ENCODE results near the gene ALG12.

ALG12 gene

GRCh38 chr22:49937758-49938564 is 19.7 kb upstream of the ALG12 start:
- TF ChIP-seq CTCF (IDR thresholded peaks at IDR 0.05; ENCODE audit: low read depth, low read length) (no peak), EZH2phosphoT487 (IDR thresholded peaks at IDR 0.05; ENCODE audit: low read depth) (no peak)
- Histone ChIP-seq H3K79me2 (ENCODE audit: low read length) (peaks cover 8% of the 10 kb centered on the region; the same call in 1 of the 2 replicates), H3K9ac (ENCODE audit: low read length) (no peak overlapping the region), H3K9me3 (ENCODE audit: insufficient read depth, low read length) (no peaks in the 10 kb centered on the region), H2AFZ (ENCODE audit: low read depth, low read length) (no peak overlapping the region), H3K27ac (ENCODE audit: low read length) (no peak overlapping the region), H4K20me1 (ENCODE audit: insufficient read depth, low read length) (no peaks in the 10 kb centered on the region), H3K4me3 (ENCODE audit: low read length) (no peak overlapping the region), H3K36me3 (replicated peaks; ENCODE audit: low read depth, low read length) (peaks cover 3% of the 10 kb centered on the region), H3K27me3 (ENCODE audit: low read depth, low read length) (0 out of 2 replicates have a peak, but pooled peaks cover 6% of the 10 kb centered on the region), H3K4me2 (ENCODE audit: low read length) (no peak overlapping the region), H3K4me1 (ENCODE audit: low read length) (peaks cover 31% of the 10 kb centered on the region)

- no peaks in the 10 kb centered on the region for H3K9me3 ChIP-seq (ENCODE audit: insufficient read depth, low read length)
- H3K79me2 ChIP-seq (ENCODE audit: low read length): peaks cover 8% of the 10 kb centered on the region; the same call in 1 of the 2 replicates
- peaks cover 33% of the 10 kb centered on the region for H3K4me1 ChIP-seq (ENCODE audit: low read length)
- H4K20me1 ChIP-seq (ENCODE audit: insufficient read depth, low read length): no peaks in the 10 kb centered on the region
- H3K27me3 ChIP-seq (ENCODE audit: low read depth, low read length): 0 out of 2 replicates have a peak, but pooled peaks cover 6% of the 10 kb centered on the region
- H3K27ac ChIP-seq (ENCODE audit: low read length): peak overlapping the region; percentile 74; the same call in 1 of the 2 replicates
- no peak overlapping the region for H2AFZ ChIP-seq (ENCODE audit: low read depth, low read length)
- no peak for TF ChIP-seq EZH2phosphoT487 (IDR thresholded peaks at IDR 0.05; ENCODE audit: low read depth)
- TF ChIP-seq CTCF (IDR thresholded peaks at IDR 0.05; ENCODE audit: low read depth, low read length): no peak
- H3K9ac ChIP-seq (ENCODE audit: low read length): peak overlapping the region; percentile 57
- H3K4me2 ChIP-seq (ENCODE audit: low read length): peak overlapping the region; percentile 68
- H3K36me3 ChIP-seq (replicated peaks; ENCODE audit: low read depth, low read length): peaks cover 3% of the 10 kb centered on the region
- peak overlapping the region; percentile 62 for H3K4me3 ChIP-seq (ENCODE audit: low read length)
These were observed 18.9 kb upstream of the ALG12 start for GRCh38 chr22:49936973-49937757.

- H3K4me3 ChIP-seq (ENCODE audit: low read length): peak overlapping the region; percentile 62
- peak overlapping the region; percentile 68 for H3K4me2 ChIP-seq (ENCODE audit: low read length)
- 0 out of 2 replicates have a peak, but pooled peaks cover 6% of the 10 kb centered on the region for H3K27me3 ChIP-seq (ENCODE audit: low read depth, low read length)
- peak overlapping the region; percentile 57 for H3K9ac ChIP-seq (ENCODE audit: low read length)
- H3K4me1 ChIP-seq (ENCODE audit: low read length): peaks cover 40% of the 10 kb centered on the region
- H4K20me1 ChIP-seq (ENCODE audit: insufficient read depth, low read length): no peaks in the 10 kb centered on the region
- H3K9me3 ChIP-seq (ENCODE audit: insufficient read depth, low read length): no peaks in the 10 kb centered on the region
- peaks cover 3% of the 10 kb centered on the region for H3K36me3 ChIP-seq (replicated peaks; ENCODE audit: low read depth, low read length)
- H3K79me2 ChIP-seq (ENCODE audit: low read length): peaks cover 8% of the 10 kb centered on the region; the same call in 1 of the 2 replicates
- no peak overlapping the region for H2AFZ ChIP-seq (ENCODE audit: low read depth, low read length)
- TF ChIP-seq EZH2phosphoT487 (IDR thresholded peaks at IDR 0.05; ENCODE audit: low read depth): no peak
- no peak for TF ChIP-seq CTCF (IDR thresholded peaks at IDR 0.05; ENCODE audit: low read depth, low read length)
- H3K27ac ChIP-seq (ENCODE audit: low read length): peak overlapping the region; percentile 74
These were observed 18.1 kb upstream of the ALG12 start for GRCh38 chr22:49936018-49936972.
